K562 (cell line): Measurements from ENCODE around the gene ENDOG. TPM values are rescaled to one million over a fixed set of nuclear protein-coding genes. Genes with fewer than 3 reads are reported as not detected.

Experiments
- ATAC-seq: fragments of 200-7000 bp; cut with Tn5 transposase; 3 replicates; pipeline ENCODE4 v1.9.1; 2020; ENCODE audit warnings: moderate library complexity
- BruUV-seq: library from RNA; stranded (reverse); fragments of 400-500 nt; replicated peaks from 2 replicates; lab custom pipeline; 2021; lab: Mats Ljungman, UMichigan
- CTCF ChIA-PET: fragments of 300-600 bp; formaldehyde crosslinking; extraction: SDS; loops from one replicate; lab custom pipeline; 2021; ENCODE audit warnings: low intra/inter-chr PET ratio; lab: Yijun Ruan, JAX
- POLR2A ChIA-PET: fragments of 300-600, 350-650 bp; sonication (Branson Sonifier 250); formaldehyde crosslinking; extraction: SDS; loops from one replicate; lab custom pipeline; 2021; ENCODE audit warnings: antibody characterized with exemption, inconsistent platforms; lab: Yijun Ruan, JAX
- DNase-seq, 4 experiments: peaks; one replicate each; pipeline versions ENCODE4 v3.0.0 to v3.0.0-alpha.2; 2011 to 2018; ENCODE audit warnings: low spot score in 3 of 4, mixed read lengths in 3 of 4; ENCODE audit errors: extremely low read depth in 1 of 4
- FAIRE-seq: peaks from 2 replicates; lab custom pipeline; 2011; peaks lifted over from hg19 to GRCh38; lab: Jason Lieb, UNC
- H2AFZ ChIP-seq: 2 replicates; pipeline ENCODE4 v1.6.0; 2011; ENCODE audit warnings: low read depth, low read length, control low read depth, inconsistent platforms
- H3K27ac ChIP-seq: fragments of 200-600 bp; 3 replicates; pipeline ENCODE4 v1.8.0; 2011; ENCODE audit warnings: low read depth, mild to moderate bottlenecking, control low read depth, inconsistent platforms, low read length, moderate library complexity, mixed read lengths; ENCODE audit errors: extremely low read depth
- H3K27me3 ChIP-seq, 2 experiments: fragments of 300-600 bp in 1 of 2; 2 replicates in 1 of 2; 3 replicates in 1 of 2; pipeline versions ENCODE4 v1.6.0 to v1.8.0; 2011; ENCODE audit warnings: inconsistent platforms in 2 of 2, low read length in 2 of 2, mild to moderate bottlenecking in 1 of 2, mixed read lengths in 1 of 2, moderate library complexity in 1 of 2; ENCODE audit not compliant: control insufficient read depth in 2 of 2, insufficient read depth in 2 of 2
- H3K36me3 ChIP-seq: fragments of 300-600 bp; 3 replicates; pipeline ENCODE4 v1.8.0; 2011; ENCODE audit warnings: mild to moderate bottlenecking, low read length, inconsistent platforms; ENCODE audit not compliant: control insufficient read depth, insufficient read depth
- H3K4me1 ChIP-seq, 2 experiments: fragments of 200-600 bp in 1 of 2; replicated peaks in 1 of 2; 2 replicates in 1 of 2; 3 replicates in 1 of 2; pipeline versions ENCODE4 v1.5.1 to v1.8.0; 2011; ENCODE audit warnings: inconsistent platforms in 2 of 2, low read length in 2 of 2, mild to moderate bottlenecking in 1 of 2, mixed read lengths in 1 of 2, moderate library complexity in 1 of 2; ENCODE audit not compliant: control insufficient read depth in 2 of 2, insufficient read depth in 2 of 2
- H3K4me2 ChIP-seq: 2 replicates; pipeline ENCODE4 v1.6.1; 2011; ENCODE audit warnings: low read length, control low read depth, inconsistent platforms, mixed read lengths; ENCODE audit not compliant: insufficient read depth
- H3K4me3 ChIP-seq: fragments of 200-600 bp; sonication (generic), shearing (Covaris generic); 2 replicates; pipeline ENCODE4 v1.5.1; 2016; ENCODE audit warnings: control low read depth, inconsistent platforms
- H3K79me2 ChIP-seq: fragments of 200-600 bp; 3 replicates; pipeline ENCODE4 v1.8.0; 2011; ENCODE audit warnings: low read length, inconsistent platforms; ENCODE audit not compliant: control insufficient read depth, insufficient read depth
- H3K9ac ChIP-seq, 2 experiments: 2 replicates each; pipeline versions ENCODE4 v1.6.0 to v1.6.1; 2011; ENCODE audit warnings: low read depth in 2 of 2, low read length in 2 of 2, control low read depth in 1 of 2, inconsistent platforms in 1 of 2, mild to moderate bottlenecking in 1 of 2, mixed read lengths in 1 of 2; ENCODE audit not compliant: insufficient read depth in 1 of 2
- H3K9me1 ChIP-seq: one replicate; pipeline ENCODE4 v1.6.0; 2011; ENCODE audit warnings: inconsistent platforms, mild to moderate bottlenecking, low read length, moderate library complexity; ENCODE audit not compliant: control insufficient read depth, insufficient read depth
- H3K9me3 ChIP-seq: replicated peaks from 2 replicates; pipeline ENCODE4 v1.5.1; 2011; ENCODE audit warnings: low read depth, low read length, inconsistent platforms; ENCODE audit not compliant: control insufficient read depth, insufficient read depth
- H4K20me1 ChIP-seq: replicated peaks from 2 replicates; pipeline ENCODE4 v1.6.1; 2011; ENCODE audit warnings: low read length, inconsistent platforms, mixed read lengths; ENCODE audit not compliant: control insufficient read depth, insufficient read depth
- CREB3 ChIP-seq: fragments of 450-650 bp; conservative IDR thresholded peaks from 2 replicates; pipeline ENCODE4 v1.6.1; 2016; ENCODE audit warnings: missing genetic modification characterization, low read depth, mild to moderate bottlenecking, missing compliant biosample characterization, moderate library complexity
- MEIS2 ChIP-seq: fragments of 450-650 bp; IDR thresholded peaks from 2 replicates; pipeline ENCODE4 v1.6.1; 2014; ENCODE audit warnings: mild to moderate bottlenecking; ENCODE audit not compliant: partially characterized antibody
- RAD21 ChIP-seq, 2 experiments: fragments of 250-450 bp in 1 of 2; fragments of 450-650 bp in 1 of 2; sonication (Bioruptor Pico) in 1 of 2; formaldehyde crosslinking in 1 of 2; IDR thresholded peaks in 1 of 2; conservative IDR thresholded peaks in 1 of 2; 2 replicates each; pipeline versions ENCODE4 v1.4.0 to v1.8.0; 2020 to 2022; ENCODE audit warnings: mild to moderate bottlenecking in 2 of 2, moderate library complexity in 1 of 2
- WGBS: fragments of 100-300 bp; shearing (Covaris generic); methylation state at CpG from one replicate; pipeline ENCODE4 v1.1.6; 2016; ENCODE audit warnings: low coverage, mixed read lengths; ENCODE audit not compliant: insufficient coverage; ENCODE audit errors: missing lambda C conversion rate; 5-methylcytosine and 5-hydroxymethylcytosine counted together
- in situ Hi-C: fragments of 300-500 bp; cut with MboI; formaldehyde crosslinking; loops from 4 replicates; pipeline ENCODE4 v1.15.0; 2018; ENCODE audit warnings: inconsistent platforms, mixed read lengths
- intact Hi-C: fragments of 100-400 bp; cut with micrococcal nuclease; formaldehyde crosslinking; loops from 2 replicates; pipeline ENCODE4 v1.14.2; 2022
- polyA plus RNA-seq, 8 experiments: library from polyadenylated mRNA; depleted of rRNA in 4 of 8; stranded (reverse) in 5 of 8; unstranded in 3 of 8; fragments of >200 nt; fragmentation: Nextera tagmentation in 2 of 8; fragmentation: Illumina TruSeq in 1 of 8; extraction: Ambion mirVana in 2 of 8; extraction: Trizol in 1 of 8; gene quantifications; 2 replicates each; pipeline versions ENCODE4 v1.2.1 to v1.2.3, GENCODE V29; 2011 to 2014; ENCODE audit warnings: inconsistent platforms in 1 of 8, missing spikeins in 1 of 8
- total RNA-seq, 7 experiments: library from RNA; depleted of rRNA in 6 of 7; stranded (reverse); fragments of >200 nt in 6 of 7; fragmentation: Illumina TruSeq in 2 of 7; extraction: Trizol in 2 of 7; gene quantifications; 2 replicates each; pipeline versions ENCODE4 v1.2.1 to v1.2.3, GENCODE V29; 2011 to 2021; ENCODE audit warnings: low replicate concordance in 1 of 7

ENDOG gene
- total and polyA plus RNA-seq, 9 of the 15 experiments (the other 6 are each of a cell fraction or from before 2014, with no cell fraction given): 1.2 to 91.0 (median 25.5) TPM

- Histone ChIP-seq H3K9ac (no peak overlapping the region), H3K27me3 (no peaks in the 10 kb centered on the region), H4K20me1 (no peaks in the 10 kb centered on the region), H3K4me2 (no peak overlapping the region), H3K9me1 (no peaks in the 10 kb centered on the region), H3K4me1 (peaks cover 4% of the 10 kb centered on the region in 2 experiments; a peak in 3 of 5 replicates), H3K4me3 (no peak overlapping the region), H3K9me3 (no peaks in the 10 kb centered on the region), H3K36me3 (peaks cover 73% of the 10 kb centered on the region), H3K79me2 (peaks cover 8% of the 10 kb centered on the region), H3K27ac (no peak overlapping the region), H2AFZ (no peak overlapping the region)
- 77% methylated on average over 8 of the region's 8 CpGs for WGBS
- CTCF ChIA-PET: no interaction called here
- ATAC-seq: no peak
- DNase-seq: peak in 1 of 4 experiments; percentile 3
- intact Hi-C loops (no loop called here), in situ Hi-C loops (no loop called here)
- no TSS peak for BruUV-seq
- FAIRE-seq: no peak
- POLR2A ChIA-PET: interaction anchor here (2.9 to 3.1 kb wide), 2 partner anchors 13 to 15 kb away, joined by 9 to 12 read pairs; no protein-coding TSS in a partner anchor
- TF ChIP-seq CREB3: no peak
- TF ChIP-seq MEIS2: no peak
- TF ChIP-seq RAD21 (CRISPR knock-in tag; conservative IDR thresholded peaks at IDR 0.05 in 1 of 2, IDR thresholded peaks at IDR 0.05 in 1 of 2): no peak
These were observed 25.2 kb upstream of the ENDOG start for GRCh38 chr9:128792978-128793686.
